ENCODE results near the gene CCDC82.

GRCh38 chr11:96313163-96313562 is 76.5 kb downstream of the CCDC82 start:
- TF ChIP-seq CTCF (conservative IDR thresholded peaks at IDR 0.05; ENCODE audit: low read length) (no peak), EZH2phosphoT487 (IDR thresholded peaks at IDR 0.05; ENCODE audit: borderline replicate concordance, low read depth, low read length) (no peak)
